ENCODE measurements around the gene AKT3. TPM values are rescaled to one million over a fixed set of nuclear protein-coding genes. Genes with fewer than 3 reads are reported as not detected.
A peak's percentile ranks its signal among the peaks of the same experiment; 100 is the strongest.

Gene AKT3
- total and polyA plus RNA-seq, 2 donors (not counting 1 experiment from before 2014, with no cell fraction given): 37.8 to 42.0 TPM

GRCh38 chr1:243598433-243598832, 251.6 kb downstream of the AKT3 start:
- Histone ChIP-seq H3K27me3 (ENCODE audit: control insufficient read depth, insufficient read depth, low read length) (no peaks in the 10 kb centered on the region), H2AFZ (ENCODE audit: low read length) (no peak overlapping the region), H3K4me2 (ENCODE audit: extremely low read depth, insufficient read depth, low read length) (peak overlapping the region; percentile 19), H3K4me1 (ENCODE audit: control insufficient read depth, extremely low read depth, insufficient read depth, low read length) (peaks cover 4% of the 10 kb centered on the region), H3K27ac (ENCODE audit: insufficient read depth, low read length) (peak overlapping the region; percentile 16), H3K9me3 (ENCODE audit: control insufficient read depth, insufficient read depth, low read depth, low read length) (no peaks in the 10 kb centered on the region), H4K20me1 (ENCODE audit: control insufficient read depth, extremely low read depth, insufficient read depth, low read length) (no peaks in the 10 kb centered on the region), H3K4me3 (replicated peaks in 1 of 4; ENCODE audit: control extremely low read depth in 1 of 4, insufficient read depth in 1 of 4, low read depth in 3 of 4, low read length in 4 of 4) (no peak overlapping the region), H3K36me3 (ENCODE audit: control insufficient read depth, insufficient read depth, low read length) (no peaks in the 10 kb centered on the region), H3K79me2 (ENCODE audit: control insufficient read depth, insufficient read depth, low read length) (no peaks in the 10 kb centered on the region), H3K9ac (ENCODE audit: insufficient read depth, low read length) (no peak overlapping the region)
- DNase-seq (ENCODE audit: low read depth in 2 of 2): peak; percentile 65 to 94
- no peak for TF ChIP-seq EZH2 (IDR thresholded peaks at IDR 0.05; ENCODE audit: low read length, missing control alignments)

GRCh38 chr1:243597383-243597782, 252.7 kb downstream of the AKT3 start:
- DNase-seq (ENCODE audit: low read depth in 2 of 2): peak in 1 of 2 donors; percentile 27
- no peaks in the 10 kb centered on the region for H4K20me1 ChIP-seq (ENCODE audit: control insufficient read depth, extremely low read depth, insufficient read depth, low read length)
- no peak overlapping the region for H3K4me2 ChIP-seq (ENCODE audit: extremely low read depth, insufficient read depth, low read length)
- H3K4me1 ChIP-seq (ENCODE audit: control insufficient read depth, extremely low read depth, insufficient read depth, low read length): peaks cover 4% of the 10 kb centered on the region
- TF ChIP-seq CTCF (conservative IDR thresholded peaks at IDR 0.05 in 1 of 2, IDR thresholded peaks at IDR 0.05 in 1 of 2; ENCODE audit: low read depth in 1 of 2, low read length in 2 of 2) (no peak), EZH2 (IDR thresholded peaks at IDR 0.05; ENCODE audit: low read length, missing control alignments) (no peak)
- no peaks in the 10 kb centered on the region for H3K27me3 ChIP-seq (ENCODE audit: control insufficient read depth, insufficient read depth, low read length)
- no peak overlapping the region for H3K9ac ChIP-seq (ENCODE audit: insufficient read depth, low read length)
- H3K4me3 ChIP-seq (replicated peaks in 1 of 4; ENCODE audit: control extremely low read depth in 1 of 4, insufficient read depth in 1 of 4, low read depth in 3 of 4, low read length in 4 of 4): no peak overlapping the region
- peak overlapping the region; percentile 28 for H3K27ac ChIP-seq (ENCODE audit: insufficient read depth, low read length)
- no peak overlapping the region for H2AFZ ChIP-seq (ENCODE audit: low read length)
- no peaks in the 10 kb centered on the region for H3K36me3 ChIP-seq (ENCODE audit: control insufficient read depth, insufficient read depth, low read length)
- no peaks in the 10 kb centered on the region for H3K79me2 ChIP-seq (ENCODE audit: control insufficient read depth, insufficient read depth, low read length)
- no peaks in the 10 kb centered on the region for H3K9me3 ChIP-seq (ENCODE audit: control insufficient read depth, insufficient read depth, low read depth, low read length)

GRCh38 chr1:243596431-243597062, 253.5 kb downstream of the AKT3 start:
- TF ChIP-seq EZH2 (IDR thresholded peaks at IDR 0.05; ENCODE audit: low read length, missing control alignments) (no peak), CTCF (conservative IDR thresholded peaks at IDR 0.05 in 1 of 2, IDR thresholded peaks at IDR 0.05 in 1 of 2; ENCODE audit: low read depth in 1 of 2, low read length in 2 of 2) (no peak)
- DNase-seq (ENCODE audit: low read depth in 2 of 2): peak; percentile 85 to 99
- Histone ChIP-seq H3K27ac (ENCODE audit: insufficient read depth, low read length) (peak overlapping the region; percentile 26), H3K36me3 (ENCODE audit: control insufficient read depth, insufficient read depth, low read length) (no peaks in the 10 kb centered on the region), H3K9me3 (ENCODE audit: control insufficient read depth, insufficient read depth, low read depth, low read length) (no peaks in the 10 kb centered on the region), H3K4me2 (ENCODE audit: extremely low read depth, insufficient read depth, low read length) (no peak overlapping the region), H4K20me1 (ENCODE audit: control insufficient read depth, extremely low read depth, insufficient read depth, low read length) (no peaks in the 10 kb centered on the region), H3K9ac (ENCODE audit: insufficient read depth, low read length) (no peak overlapping the region), H3K4me1 (ENCODE audit: control insufficient read depth, extremely low read depth, insufficient read depth, low read length) (peaks cover 4% of the 10 kb centered on the region), H3K27me3 (ENCODE audit: control insufficient read depth, insufficient read depth, low read length) (no peaks in the 10 kb centered on the region), H2AFZ (ENCODE audit: low read length) (no peak overlapping the region), H3K4me3 (replicated peaks in 1 of 4; ENCODE audit: control extremely low read depth in 1 of 4, insufficient read depth in 1 of 4, low read depth in 3 of 4, low read length in 4 of 4) (no peak overlapping the region), H3K79me2 (ENCODE audit: control insufficient read depth, insufficient read depth, low read length) (no peaks in the 10 kb centered on the region)

Data from fibroblast of lung (primary cell).